Measurements from ENCODE around the gene CHPF2. TPM values are rescaled to one million over a fixed set of nuclear protein-coding genes. Genes with fewer than 3 reads are reported as not detected.
A peak's percentile ranks its signal among the peaks of the same experiment; 100 is the strongest.

The CHPF2 gene
- total RNA-seq, 1 donor, result 47.0 TPM

- TF ChIP-seq CTCF (IDR thresholded peaks at IDR 0.05; ENCODE audit: insufficient read depth, low read length), result no peak
- no peak for DNase-seq (ENCODE audit: low read depth)
- H3K4me3 ChIP-seq (ENCODE audit: low read depth, low read length), result no peak overlapping the region
Measured at GRCh38 chr7:151223728-151224127, 8.6 kb upstream of the CHPF2 start.

GRCh38 chr7:151225948-151226510 is 6.3 kb upstream of the CHPF2 start:
- H3K4me3 ChIP-seq (ENCODE audit: low read depth, low read length), result peak overlapping the region; percentile 90
- no peak for DNase-seq (ENCODE audit: low read depth)
- no peak for TF ChIP-seq CTCF (IDR thresholded peaks at IDR 0.05; ENCODE audit: insufficient read depth, low read length)

- no peak for TF ChIP-seq CTCF (IDR thresholded peaks at IDR 0.05; ENCODE audit: insufficient read depth, low read length)
- H3K4me3 ChIP-seq (ENCODE audit: low read depth, low read length), result peak overlapping the region; percentile 90
- no peak for DNase-seq (ENCODE audit: low read depth)
Measured at GRCh38 chr7:151226560-151226874, 5.8 kb upstream of the CHPF2 start.

- peak within 1 kb of the TSS; percentile 90 for H3K4me3 ChIP-seq (ENCODE audit: low read depth, low read length)
- DNase-seq (ENCODE audit: low read depth), result peak; percentile 99
- TF ChIP-seq CTCF (IDR thresholded peaks at IDR 0.05; ENCODE audit: insufficient read depth, low read length), result no peak
Measured at GRCh38 chr7:151226875-151227782, 5.2 kb upstream of the CHPF2 start, which contains the start of gene ABCF2. TSS of gene ABCF2 (minus strand) at chr7:151227205. CDS start at chr7:151226458, 747 bp downstream.

- peak overlapping the region; percentile 82 for H3K4me3 ChIP-seq (ENCODE audit: low read depth, low read length)
- no peak for DNase-seq (ENCODE audit: low read depth)
- TF ChIP-seq CTCF (IDR thresholded peaks at IDR 0.05; ENCODE audit: insufficient read depth, low read length), result no peak
Measured at GRCh38 chr7:151228024-151228866, 4.0 kb upstream of the CHPF2 start.

GRCh38 chr7:151229249-151229648 is 3.0 kb upstream of the CHPF2 start:
- H3K4me3 ChIP-seq (ENCODE audit: low read depth, low read length), result no peak overlapping the region
- no peak for DNase-seq (ENCODE audit: low read depth)
- no peak for TF ChIP-seq CTCF (IDR thresholded peaks at IDR 0.05; ENCODE audit: insufficient read depth, low read length)
